MG63 (cell line): Measurements from ENCODE around the gene KCNT2. TPM values are rescaled to one million over a fixed set of nuclear protein-coding genes. Genes with fewer than 3 reads are reported as not detected.

ENCODE experiments used
- total RNA-seq: library from RNA; depleted of rRNA; stranded (reverse); fragments of >200 nt; shearing (Covaris generic); gene quantifications from 2 replicates; pipeline ENCODE4 v1.2.3, GENCODE V29; 2014; ENCODE audit warnings: low replicate concordance; rRNA removed

The KCNT2 gene
- total RNA-seq, 1 experiment from 2014 or later, result 0.07 TPM

Other genes with a start within 250 kb of the KCNT2 start
- gene CFH, start 43.6 kb upstream of the KCNT2 start, total RNA-seq, result 9.7 and 20.0 TPM in 2 replicates
- gene CFHR3, start 166.4 kb upstream of the KCNT2 start, total RNA-seq, result not detected in 2 replicates
- not detected in 2 replicates for gene CFHR1, start 211.3 kb upstream of the KCNT2 start, total RNA-seq